ENCODE measurements around the gene FSD1L. TPM values are rescaled to one million over a fixed set of nuclear protein-coding genes. Genes with fewer than 3 reads are reported as not detected.

FSD1L gene
- total RNA-seq, 1 donor from 2014 or later = 3.5 TPM

DNA sequence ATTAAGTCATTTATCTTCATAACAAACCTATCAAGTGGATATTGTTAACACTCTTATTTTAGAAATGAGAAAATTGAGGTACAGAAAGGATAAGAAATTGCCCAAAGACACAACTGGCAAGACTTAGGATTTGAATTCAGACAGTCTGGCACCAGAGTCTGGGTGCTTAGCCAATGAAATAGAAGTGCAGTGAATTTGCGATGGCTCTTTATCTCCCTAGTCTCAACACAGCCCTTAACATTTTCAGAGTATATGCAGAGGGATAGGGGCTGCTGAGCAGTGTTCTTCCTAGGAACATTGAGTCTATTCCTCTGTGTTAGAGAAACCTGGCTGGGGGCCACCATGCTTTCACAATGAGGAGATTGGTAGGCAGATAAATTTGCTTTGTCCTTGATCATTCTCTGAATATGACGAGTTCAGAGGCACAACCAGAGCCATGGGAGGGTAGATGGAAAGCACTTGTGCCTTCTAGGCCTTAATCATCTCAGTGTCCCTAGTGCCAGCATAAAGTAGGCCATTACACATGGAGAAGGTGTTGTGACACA is 6.1 kb upstream of the FSD1L start:
- Mint-ChIP-seq H3K4me1 (ENCODE audit: low read depth) (no peaks in the 10 kb centered on the region), H3K27ac (no peak overlapping the region), H3K4me3 (no peak overlapping the region), H3K27me3 (ENCODE audit: insufficient read depth) (peaks cover 12% of the 10 kb centered on the region), H3K9me3 (no peaks in the 10 kb centered on the region), H3K36me3 (ENCODE audit: low read depth) (no peaks in the 10 kb centered on the region)
- DNase-seq (ENCODE audit: low spot score) = no peak
- intact Hi-C loops (cut with micrococcal nuclease) = no loop called here

DNA sequence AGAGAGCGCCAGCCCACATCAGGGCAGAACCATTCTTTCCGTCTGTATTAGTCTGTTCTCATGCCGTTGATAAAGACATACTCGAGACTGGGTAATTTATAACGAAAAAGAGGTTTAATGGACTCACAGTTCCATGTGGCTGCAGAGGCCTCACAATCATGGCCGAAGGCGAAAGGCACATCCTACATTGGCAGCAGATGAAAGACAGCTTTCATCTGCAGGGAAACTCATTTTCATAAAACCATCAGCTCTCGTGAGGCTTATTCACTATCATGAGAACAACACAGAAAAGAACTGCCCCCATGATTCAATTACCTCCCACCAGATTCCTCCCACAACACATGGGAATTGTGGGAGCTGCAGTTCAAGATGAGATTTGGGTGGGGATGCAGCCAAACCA is 4.7 kb upstream of the FSD1L start:
- Mint-ChIP-seq H3K27me3 (ENCODE audit: insufficient read depth) (peaks cover 12% of the 10 kb centered on the region), H3K4me1 (ENCODE audit: low read depth) (peaks cover 6% of the 10 kb centered on the region), H3K27ac (no peak overlapping the region), H3K4me3 (no peak overlapping the region), H3K9me3 (no peaks in the 10 kb centered on the region), H3K36me3 (ENCODE audit: low read depth) (no peaks in the 10 kb centered on the region)
- intact Hi-C loops (cut with micrococcal nuclease) = no loop called here
- DNase-seq (ENCODE audit: low spot score) = no peak

DNA sequence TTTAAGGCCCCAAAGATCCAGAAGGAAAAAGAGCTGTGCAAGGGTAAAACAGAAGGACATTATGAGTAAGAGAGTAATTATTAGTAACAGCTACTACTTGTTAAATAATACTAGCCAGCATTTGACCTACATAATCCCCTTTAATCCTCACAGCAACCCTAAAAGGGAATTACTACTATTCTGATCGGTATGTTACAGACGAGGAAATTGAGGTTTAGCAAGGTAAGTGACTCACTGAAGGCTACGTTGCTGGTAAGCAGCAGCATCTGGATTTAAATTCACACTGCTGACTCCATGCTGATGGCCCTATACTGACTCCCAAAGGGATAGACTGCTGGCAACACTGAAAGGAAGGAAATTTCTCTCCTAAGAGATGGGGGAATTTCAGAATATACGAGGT is 3.7 kb upstream of the FSD1L start:
- intact Hi-C loops (cut with micrococcal nuclease) = no loop called here
- H3K36me3 Mint-ChIP-seq (ENCODE audit: low read depth) = no peaks in the 10 kb centered on the region
- H3K27ac Mint-ChIP-seq = no peak overlapping the region
- no peaks in the 10 kb centered on the region for H3K9me3 Mint-ChIP-seq
- peaks cover 10% of the 10 kb centered on the region for H3K27me3 Mint-ChIP-seq (ENCODE audit: insufficient read depth)
- DNase-seq (ENCODE audit: low spot score) = no peak
- no peak overlapping the region for H3K4me3 Mint-ChIP-seq
- peaks cover 14% of the 10 kb centered on the region for H3K4me1 Mint-ChIP-seq (ENCODE audit: low read depth)

DNA sequence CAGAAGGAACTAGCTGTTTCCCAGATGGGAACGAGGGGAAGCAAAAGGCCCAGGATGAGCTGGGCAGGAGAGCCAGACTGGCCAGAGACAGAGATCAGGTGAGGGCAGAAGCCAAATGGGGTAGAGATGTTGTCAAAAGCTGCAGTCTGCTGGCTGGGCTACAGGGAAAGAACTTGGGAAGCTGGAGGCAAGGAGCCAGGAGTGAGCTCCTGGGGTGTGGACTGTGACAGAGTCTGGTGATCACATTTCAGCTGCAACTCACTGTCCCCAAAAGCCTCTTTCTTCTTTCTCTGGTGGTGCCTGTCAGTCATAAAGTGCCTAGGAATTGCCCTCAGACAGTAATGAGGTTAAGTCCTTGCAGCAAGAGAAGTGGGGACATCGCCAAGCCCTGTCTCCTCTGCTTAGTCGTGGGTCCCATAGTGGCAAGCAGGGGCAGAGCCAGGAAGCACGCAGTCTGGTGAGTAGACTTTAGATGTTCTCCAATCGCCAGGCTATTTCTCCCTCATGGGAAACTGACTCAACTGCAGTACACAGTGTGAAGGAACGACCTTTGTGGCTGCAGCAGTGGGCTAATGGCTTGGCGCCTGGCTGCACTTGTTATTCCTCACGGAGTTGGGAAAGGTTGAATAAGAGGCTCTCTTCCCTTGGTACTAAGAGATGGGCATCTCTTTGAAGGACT is 2.5 kb upstream of the FSD1L start:
- Mint-ChIP-seq H3K27me3 (ENCODE audit: insufficient read depth) (peaks cover 4% of the 10 kb centered on the region), H3K4me1 (ENCODE audit: low read depth) (peaks cover 17% of the 10 kb centered on the region), H3K27ac (no peak overlapping the region), H3K4me3 (no peak overlapping the region), H3K9me3 (no peaks in the 10 kb centered on the region), H3K36me3 (ENCODE audit: low read depth) (no peaks in the 10 kb centered on the region)
- no peak for DNase-seq (ENCODE audit: low spot score)
- intact Hi-C loops (cut with micrococcal nuclease) = loop anchor here (5.0 kb wide), 1 partner anchor 97 kb away; no protein-coding TSS in a partner anchor

DNA sequence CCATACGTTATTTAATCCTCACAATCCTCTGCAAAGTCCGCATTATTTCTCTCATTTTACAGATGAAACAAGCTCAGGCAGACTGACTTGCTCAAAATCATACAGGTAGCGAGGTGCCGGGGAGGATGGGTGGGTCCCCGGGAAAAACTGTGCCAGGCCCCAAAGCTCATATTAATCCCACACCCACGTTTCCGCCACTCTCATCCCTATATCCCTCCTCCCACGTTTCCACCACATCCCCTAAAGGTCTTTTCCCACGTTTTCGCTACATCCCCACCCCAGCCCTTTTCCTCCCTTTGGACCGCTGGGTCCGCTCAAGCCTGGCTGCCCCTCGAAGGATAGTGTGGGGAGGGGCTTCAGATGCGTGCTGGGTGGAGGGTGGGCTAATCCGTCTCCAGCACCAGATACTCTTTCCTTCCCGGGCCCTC is 434 bp upstream of the FSD1L start:
- Mint-ChIP-seq H3K36me3 (ENCODE audit: low read depth) (no peaks in the 10 kb centered on the region), H3K9me3 (no peaks in the 10 kb centered on the region), H3K4me1 (ENCODE audit: low read depth) (peaks cover 17% of the 10 kb centered on the region), H3K27me3 (ENCODE audit: insufficient read depth) (peaks cover 9% of the 10 kb centered on the region), H3K27ac (peak overlapping the region; percentile 75), H3K4me3 (peak overlapping the region; percentile 86)
- no peak for DNase-seq (ENCODE audit: low spot score)
- intact Hi-C loops (cut with micrococcal nuclease) = loop anchor here (5.0 kb wide), 1 partner anchor 95 kb away; no protein-coding TSS in a partner anchor

DNA sequence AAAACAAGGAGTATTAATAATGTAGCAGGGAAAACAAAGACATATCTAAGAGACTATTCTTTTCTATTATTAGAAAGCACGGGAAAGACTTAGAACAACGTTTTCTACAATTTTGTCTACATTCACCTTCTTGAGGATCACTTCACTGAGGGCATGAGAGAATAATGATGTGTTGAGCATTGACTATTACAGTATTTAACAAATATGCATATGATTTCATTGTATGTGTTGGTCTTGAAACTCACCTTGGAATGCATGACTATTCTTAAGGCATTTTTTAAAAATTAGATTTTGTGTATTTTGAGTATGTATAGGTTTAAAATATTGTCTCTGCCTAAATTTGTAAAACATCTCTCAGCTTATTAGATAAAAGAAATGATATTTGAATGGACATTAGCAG is 1.2 kb downstream of the FSD1L start:
- no peak for DNase-seq (ENCODE audit: low spot score)
- Mint-ChIP-seq H3K36me3 (ENCODE audit: low read depth) (no peaks in the 10 kb centered on the region), H3K27ac (no peak overlapping the region), H3K4me1 (ENCODE audit: low read depth) (peaks cover 17% of the 10 kb centered on the region), H3K9me3 (no peaks in the 10 kb centered on the region), H3K27me3 (ENCODE audit: insufficient read depth) (peaks cover 7% of the 10 kb centered on the region), H3K4me3 (peak overlapping the region; percentile 87)
- intact Hi-C loops (cut with micrococcal nuclease) = loop anchor here (2.0 to 5.0 kb wide), 2 partner anchors 44 to 93 kb away; no protein-coding TSS in a partner anchor

DNA sequence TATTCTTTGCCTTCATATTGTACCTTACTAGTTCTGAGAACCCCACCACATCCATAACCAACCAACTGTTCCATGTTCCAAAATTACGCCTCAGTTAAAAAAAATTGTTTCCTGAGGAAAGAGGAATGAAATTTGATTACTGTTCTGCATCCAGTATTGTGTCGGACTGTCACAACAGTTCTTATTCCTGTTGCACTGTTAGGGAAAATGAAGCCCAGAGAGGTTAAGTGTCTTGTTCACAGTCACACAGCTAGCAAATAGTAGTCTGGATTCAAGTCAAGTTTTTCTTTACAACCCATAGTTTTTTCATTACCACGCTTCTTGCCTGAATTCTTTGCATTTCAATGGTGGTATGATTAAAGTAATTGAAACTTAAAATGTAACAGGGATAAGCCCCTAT is 4.4 kb downstream of the FSD1L start:
- Mint-ChIP-seq H3K9me3 (no peaks in the 10 kb centered on the region), H3K4me1 (ENCODE audit: low read depth) (peaks cover 17% of the 10 kb centered on the region), H3K4me3 (no peak overlapping the region), H3K36me3 (ENCODE audit: low read depth) (peaks cover 3% of the 10 kb centered on the region), H3K27me3 (ENCODE audit: insufficient read depth) (peaks cover 7% of the 10 kb centered on the region), H3K27ac (no peak overlapping the region)
- intact Hi-C loops (cut with micrococcal nuclease) = no loop called here
- no peak for DNase-seq (ENCODE audit: low spot score)

DNA sequence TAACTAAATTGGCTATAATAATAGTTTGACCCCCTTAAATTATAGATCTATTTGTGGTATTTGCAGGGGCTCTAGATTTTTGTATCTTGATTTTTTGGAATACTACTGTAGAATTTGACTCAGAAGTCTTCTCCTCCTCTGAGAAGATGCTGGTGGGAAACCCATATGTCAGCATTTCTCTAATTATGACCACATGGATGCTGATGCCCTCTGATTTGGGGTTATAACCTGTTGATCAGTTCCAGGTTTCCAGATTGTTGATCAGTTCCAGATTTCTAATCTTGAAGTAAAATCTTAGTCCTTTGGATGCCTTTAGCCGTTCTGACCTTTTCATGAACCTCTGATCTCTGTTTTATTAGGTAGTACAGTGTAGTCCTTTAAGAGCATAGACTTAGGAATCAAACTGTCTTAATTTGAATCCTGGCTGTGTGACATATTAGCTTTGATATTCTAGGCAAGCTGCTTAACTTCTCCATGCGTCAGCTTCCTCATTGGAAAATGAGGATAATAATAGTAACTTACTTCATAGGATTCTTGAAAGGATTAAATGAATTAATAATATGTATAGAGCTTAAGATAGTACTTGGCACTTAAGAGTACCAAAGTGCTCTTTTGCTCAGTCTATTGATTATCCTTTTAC is 8.1 kb downstream of the FSD1L start:
- Mint-ChIP-seq H3K36me3 (ENCODE audit: low read depth) (peaks cover 6% of the 10 kb centered on the region), H3K9me3 (peaks cover 10% of the 10 kb centered on the region), H3K4me3 (no peak overlapping the region), H3K4me1 (ENCODE audit: low read depth) (no peaks in the 10 kb centered on the region), H3K27ac (no peak overlapping the region), H3K27me3 (ENCODE audit: insufficient read depth) (peaks cover 5% of the 10 kb centered on the region)
- intact Hi-C loops (cut with micrococcal nuclease) = no loop called here
- no peak for DNase-seq (ENCODE audit: low spot score)

DNA sequence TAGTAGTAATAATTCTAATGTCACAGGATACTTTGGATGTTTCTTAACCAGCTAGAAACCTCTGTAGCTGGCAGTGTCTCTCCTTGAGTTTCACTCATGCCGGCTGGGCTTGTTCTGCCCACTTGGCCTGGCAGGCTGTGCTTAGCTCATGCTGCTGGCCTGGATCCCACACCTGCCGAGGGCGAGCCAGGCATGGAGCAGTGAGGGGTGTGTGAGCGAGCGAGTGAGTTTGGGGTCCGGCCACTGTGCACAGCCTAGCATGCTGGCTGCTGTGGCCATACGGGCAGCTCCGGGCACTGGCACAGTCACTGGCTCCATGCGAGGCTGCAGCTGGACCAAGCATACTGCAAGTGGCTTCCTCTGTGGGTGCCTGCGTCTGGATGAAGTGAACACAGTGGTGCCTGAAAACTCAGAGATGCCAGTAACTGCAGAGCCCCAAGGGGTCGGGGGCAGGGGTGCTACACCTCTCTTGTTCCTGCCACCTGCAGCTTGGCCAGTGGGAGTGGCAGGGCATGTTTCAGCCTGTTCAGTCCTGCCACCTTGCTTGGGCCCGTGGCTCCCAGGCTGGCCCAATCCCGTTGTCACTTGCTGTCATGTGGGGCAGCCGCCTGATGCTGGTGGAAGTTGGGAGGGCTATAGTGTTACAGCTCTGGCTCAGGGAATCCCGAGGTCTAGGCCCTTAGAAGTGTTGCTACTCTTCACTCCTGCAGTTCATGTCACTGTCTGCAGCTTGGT is 9.9 kb downstream of the FSD1L start:
- H3K27ac Mint-ChIP-seq = no peak overlapping the region
- peaks cover 10% of the 10 kb centered on the region for H3K9me3 Mint-ChIP-seq
- H3K36me3 Mint-ChIP-seq (ENCODE audit: low read depth) = peaks cover 6% of the 10 kb centered on the region
- no peaks in the 10 kb centered on the region for H3K27me3 Mint-ChIP-seq (ENCODE audit: insufficient read depth)
- intact Hi-C loops (cut with micrococcal nuclease) = no loop called here
- no peaks in the 10 kb centered on the region for H3K4me1 Mint-ChIP-seq (ENCODE audit: low read depth)
- DNase-seq (ENCODE audit: low spot score) = no peak
- no peak overlapping the region for H3K4me3 Mint-ChIP-seq

DNA sequence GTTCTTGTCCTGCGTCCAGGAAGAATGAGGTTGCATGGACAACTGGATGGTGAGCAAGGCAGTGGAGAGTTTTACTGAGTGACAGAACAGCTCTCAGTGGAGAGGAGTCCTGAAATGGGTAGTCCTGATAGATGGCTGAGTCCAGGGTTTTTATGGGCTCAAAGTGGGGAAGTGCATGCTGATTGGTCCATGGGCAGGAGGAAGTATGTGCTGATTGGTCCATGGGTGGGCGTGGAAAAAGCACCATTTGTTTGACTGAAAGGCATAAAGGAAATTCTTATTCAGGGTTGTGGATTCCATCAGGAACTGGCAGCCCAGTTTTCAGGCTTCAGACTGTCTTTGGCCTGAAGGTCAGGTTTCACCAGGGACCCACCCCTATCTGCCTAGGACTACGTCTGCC is 10.6 kb downstream of the FSD1L start:
- Mint-ChIP-seq H3K27me3 (ENCODE audit: insufficient read depth) (no peaks in the 10 kb centered on the region), H3K36me3 (ENCODE audit: low read depth) (peaks cover 6% of the 10 kb centered on the region), H3K27ac (no peak overlapping the region), H3K9me3 (peaks cover 10% of the 10 kb centered on the region), H3K4me1 (ENCODE audit: low read depth) (no peaks in the 10 kb centered on the region), H3K4me3 (no peak overlapping the region)
- no peak for DNase-seq (ENCODE audit: low spot score)
- intact Hi-C loops (cut with micrococcal nuclease) = no loop called here

DNA sequence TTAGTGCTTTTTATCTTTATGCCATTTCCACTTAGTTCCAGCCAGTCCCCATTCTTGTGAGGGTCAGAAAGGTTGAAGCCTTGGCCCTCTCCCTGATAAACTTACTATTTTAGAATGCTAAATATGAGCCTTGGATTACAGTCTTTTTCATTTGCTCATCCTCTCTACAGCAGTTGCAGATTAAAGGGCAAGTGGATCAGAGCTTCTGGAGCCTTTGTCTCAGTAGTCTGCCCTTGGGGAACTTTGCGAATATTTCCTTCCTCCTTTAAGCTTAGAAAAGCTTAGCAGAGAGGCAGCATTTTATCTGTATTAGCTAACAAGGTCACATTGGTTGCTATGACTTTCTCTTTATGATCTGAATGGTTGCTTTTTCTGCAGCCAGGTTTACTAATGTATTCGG is 11.5 kb downstream of the FSD1L start:
- no peaks in the 10 kb centered on the region for H3K27me3 Mint-ChIP-seq (ENCODE audit: insufficient read depth)
- peaks cover 8% of the 10 kb centered on the region for H3K36me3 Mint-ChIP-seq (ENCODE audit: low read depth)
- DNase-seq (ENCODE audit: low spot score) = no peak
- intact Hi-C loops (cut with micrococcal nuclease) = no loop called here
- peaks cover 10% of the 10 kb centered on the region for H3K9me3 Mint-ChIP-seq
- H3K4me3 Mint-ChIP-seq = no peak overlapping the region
- no peaks in the 10 kb centered on the region for H3K4me1 Mint-ChIP-seq (ENCODE audit: low read depth)
- H3K27ac Mint-ChIP-seq = no peak overlapping the region

DNA sequence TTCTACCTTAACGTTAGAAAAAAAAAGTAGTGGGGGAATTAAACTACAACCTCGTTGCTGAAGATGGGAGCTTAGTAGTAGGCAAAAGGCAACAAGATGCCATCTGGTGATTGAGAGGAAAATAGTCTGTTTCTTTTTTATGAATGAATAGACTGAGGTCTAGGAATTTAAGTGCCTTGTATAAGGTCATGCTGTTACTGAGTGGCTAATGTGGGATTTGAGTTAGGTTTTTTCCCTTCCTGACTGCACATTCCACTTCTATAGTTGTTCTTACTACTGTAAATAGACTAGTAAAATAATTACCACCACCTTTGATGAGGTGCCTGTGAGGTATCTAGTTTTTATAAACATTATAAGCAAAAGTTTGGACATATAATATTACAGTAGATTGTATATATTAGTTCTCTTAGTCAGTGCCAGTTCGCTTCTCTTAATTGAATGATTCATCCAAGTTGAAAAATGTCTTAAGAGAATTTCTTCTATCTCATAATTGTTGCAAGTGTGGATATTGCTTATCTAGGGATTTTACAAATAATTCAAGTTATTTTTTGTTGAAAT is 19.1 kb downstream of the FSD1L start:
- Mint-ChIP-seq H3K27ac (no peak overlapping the region), H3K36me3 (ENCODE audit: low read depth) (peaks cover 8% of the 10 kb centered on the region), H3K4me1 (ENCODE audit: low read depth) (no peaks in the 10 kb centered on the region), H3K27me3 (ENCODE audit: insufficient read depth) (no peaks in the 10 kb centered on the region), H3K4me3 (no peak overlapping the region), H3K9me3 (no peaks in the 10 kb centered on the region)
- no peak for DNase-seq (ENCODE audit: low spot score)
- intact Hi-C loops (cut with micrococcal nuclease) = no loop called here

DNA sequence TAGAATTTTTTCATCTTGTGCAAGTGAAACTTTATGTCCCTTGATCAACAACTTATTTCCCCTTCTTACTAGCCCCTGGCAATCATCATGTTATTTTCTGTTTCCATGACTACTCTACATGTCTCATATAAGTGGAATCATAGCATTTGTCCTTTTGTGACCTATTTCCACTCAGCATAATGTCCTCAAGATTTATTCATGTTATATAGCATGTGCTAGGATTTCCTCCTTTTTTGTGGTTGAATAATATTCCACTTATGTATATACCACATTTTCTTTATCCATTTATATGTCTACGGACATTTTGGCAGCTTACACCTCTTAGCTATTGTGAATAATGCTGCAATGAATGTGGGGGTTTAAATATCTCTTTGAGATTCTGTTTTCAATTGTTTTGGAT is 21.0 kb downstream of the FSD1L start:
- Mint-ChIP-seq H3K4me1 (ENCODE audit: low read depth) (no peaks in the 10 kb centered on the region), H3K9me3 (no peaks in the 10 kb centered on the region), H3K36me3 (ENCODE audit: low read depth) (peaks cover 8% of the 10 kb centered on the region), H3K27me3 (ENCODE audit: insufficient read depth) (no peaks in the 10 kb centered on the region), H3K27ac (no peak overlapping the region), H3K4me3 (no peak overlapping the region)
- intact Hi-C loops (cut with micrococcal nuclease) = no loop called here
- no peak for DNase-seq (ENCODE audit: low spot score)
